IMR-90 (cell line): ENCODE measurements around the gene DOK6.

Experiments
- CEBPB ChIP-seq: IDR thresholded peaks from 2 replicates; pipeline ENCODE4 v1.6.1; 2012; ENCODE audit warnings: low read depth, low read length, improper control_type of control experiment
- TF ChIP-seq, protein P1 (sequence below): conservative IDR thresholded peaks from 2 replicates; pipeline ENCODE4 v1.5.1; 2012; ENCODE audit warnings: mild to moderate bottlenecking, low read depth, low read length, improper control_type of control experiment

DNA sequence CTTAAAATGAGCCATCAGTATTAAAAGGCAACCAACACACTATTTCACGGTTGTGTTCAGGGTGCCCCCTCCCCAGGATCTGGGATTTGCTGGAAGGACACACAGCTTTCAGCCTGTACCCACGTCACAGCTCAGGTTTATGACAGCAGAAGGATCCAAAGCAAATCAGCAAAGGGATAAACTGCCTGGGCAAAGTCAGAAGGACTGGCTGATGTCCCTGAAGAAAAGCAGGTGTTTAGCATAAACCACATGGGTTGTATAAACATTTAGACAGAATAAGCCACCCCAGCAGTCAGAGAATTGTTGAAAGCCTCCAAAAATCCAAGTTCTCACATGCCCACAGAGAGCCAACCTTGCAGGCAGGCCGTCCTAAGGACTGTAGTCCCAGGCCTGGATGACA lies 483.1 kb downstream of the DOK6 start:
- TF ChIP-seq, protein P1, sequence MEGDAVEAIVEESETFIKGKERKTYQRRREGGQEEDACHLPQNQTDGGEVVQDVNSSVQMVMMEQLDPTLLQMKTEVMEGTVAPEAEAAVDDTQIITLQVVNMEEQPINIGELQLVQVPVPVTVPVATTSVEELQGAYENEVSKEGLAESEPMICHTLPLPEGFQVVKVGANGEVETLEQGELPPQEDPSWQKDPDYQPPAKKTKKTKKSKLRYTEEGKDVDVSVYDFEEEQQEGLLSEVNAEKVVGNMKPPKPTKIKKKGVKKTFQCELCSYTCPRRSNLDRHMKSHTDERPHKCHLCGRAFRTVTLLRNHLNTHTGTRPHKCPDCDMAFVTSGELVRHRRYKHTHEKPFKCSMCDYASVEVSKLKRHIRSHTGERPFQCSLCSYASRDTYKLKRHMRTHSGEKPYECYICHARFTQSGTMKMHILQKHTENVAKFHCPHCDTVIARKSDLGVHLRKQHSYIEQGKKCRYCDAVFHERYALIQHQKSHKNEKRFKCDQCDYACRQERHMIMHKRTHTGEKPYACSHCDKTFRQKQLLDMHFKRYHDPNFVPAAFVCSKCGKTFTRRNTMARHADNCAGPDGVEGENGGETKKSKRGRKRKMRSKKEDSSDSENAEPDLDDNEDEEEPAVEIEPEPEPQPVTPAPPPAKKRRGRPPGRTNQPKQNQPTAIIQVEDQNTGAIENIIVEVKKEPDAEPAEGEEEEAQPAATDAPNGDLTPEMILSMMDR = no peak
- no peak for TF ChIP-seq CEBPB
